HG03354 (cell line): ENCODE results near the gene MAP3K20.
A peak's percentile ranks its signal among the peaks of the same experiment; 100 is the strongest.
"Not testable (repeated sequence)": the region's sequence is repeated elsewhere in the genome, so short reads cannot be mapped to it uniquely, and the experiment has no call there.

Experiments used
- ATAC-seq: cut with Tn5 transposase; IDR thresholded peaks from one replicate; pipeline ENCODE4 v1.9.1; 2021; ENCODE audit warnings: mild to moderate bottlenecking; ENCODE audit not compliant: unreplicated experiment, poor library complexity, severe bottlenecking

Gene MAP3K20

GRCh38 chr2:173249661-173250641, 174.3 kb downstream of the MAP3K20 start:
- ATAC-seq: no peak

- ATAC-seq: no peak
Measured at GRCh38 chr2:173251225-173251624, 175.6 kb downstream of the MAP3K20 start.

- ATAC-seq: no peak
Measured at GRCh38 chr2:173252581-173252980, 176.9 kb downstream of the MAP3K20 start.

GRCh38 chr2:173254659-173255058, 179.0 kb downstream of the MAP3K20 start:
- ATAC-seq: no peak

GRCh38 chr2:173258701-173259100, 183.1 kb downstream of the MAP3K20 start:
- ATAC-seq: no peak

- not testable (repeated sequence) for ATAC-seq
Measured at GRCh38 chr2:173262356-173262755, 186.7 kb downstream of the MAP3K20 start.

GRCh38 chr2:173264151-173264550, 188.5 kb downstream of the MAP3K20 start:
- ATAC-seq: no peak

- peak; percentile 99 for ATAC-seq
Measured at GRCh38 chr2:173264603-173265366, 189.1 kb downstream of the MAP3K20 start.

GRCh38 chr2:173271135-173271534, 195.5 kb downstream of the MAP3K20 start:
- ATAC-seq: no peak

GRCh38 chr2:173271825-173272224, 196.2 kb downstream of the MAP3K20 start:
- ATAC-seq: no peak

GRCh38 chr2:173272849-173273248, 197.2 kb downstream of the MAP3K20 start:
- ATAC-seq: no peak

GRCh38 chr2:173278794-173279526, 203.3 kb downstream of the MAP3K20 start:
- ATAC-seq: no peak

GRCh38 chr2:173279527-173279868, 203.9 kb downstream of the MAP3K20 start:
- no peak for ATAC-seq

- no peak for ATAC-seq
Measured at GRCh38 chr2:173280853-173281252, 205.2 kb downstream of the MAP3K20 start.

GRCh38 chr2:173281898-173282297, 206.3 kb downstream of the MAP3K20 start:
- ATAC-seq: not testable (repeated sequence)

- no peak for ATAC-seq
Measured at GRCh38 chr2:173282795-173283545, 207.3 kb downstream of the MAP3K20 start.

GRCh38 chr2:173286153-173286809, 210.6 kb downstream of the MAP3K20 start:
- peak; percentile 82 for ATAC-seq

GRCh38 chr2:173287594-173287993, 211.9 kb downstream of the MAP3K20 start:
- no peak for ATAC-seq

GRCh38 chr2:173288561-173288960, 212.9 kb downstream of the MAP3K20 start:
- ATAC-seq: no peak
